Panc1 (cell line): ENCODE results near the gene HK3. TPM values are rescaled to one million over a fixed set of nuclear protein-coding genes. Genes with fewer than 3 reads are reported as not detected.

ENCODE experiments used
- ATAC-seq: fragments of 200-7000 bp; cut with Tn5 transposase; 2 replicates; pipeline ENCODE4 v1.9.1; 2020; ENCODE audit warnings: mild to moderate bottlenecking, moderate library complexity
- BruUV-seq: library from RNA; stranded (reverse); fragments of 400-500 nt; replicated peaks from 2 replicates; lab custom pipeline; 2021; lab: Mats Ljungman, UMichigan
- CTCF ChIA-PET: fragments of 300-600 bp; sonication (Branson Sonifier 250); formaldehyde crosslinking; loops from one replicate; lab custom pipeline; 2022; ENCODE audit warnings: antibody characterized with exemption; lab: Charles Lee
- POLR2A ChIA-PET: fragments of 300-600 bp; sonication (Branson Sonifier 250); formaldehyde crosslinking; loops from one replicate; lab custom pipeline; 2022; ENCODE audit warnings: antibody characterized with exemption; lab: Charles Lee
- DNase-seq: peaks from one replicate; pipeline ENCODE4 v3.0.0-alpha.2; 2010; ENCODE audit warnings: low read depth, low spot score
- H3K27ac ChIP-seq: 2 replicates; pipeline ENCODE4 v1.5.1; 2011; ENCODE audit warnings: mild to moderate bottlenecking, low read length, inconsistent platforms
- H3K27me3 ChIP-seq: fragments of 200-500 bp; sonication (Bioruptor generic); 2 replicates; pipeline ENCODE4 v1.6.0; 2014; ENCODE audit warnings: low read length, inconsistent platforms; ENCODE audit not compliant: control insufficient read depth, insufficient read depth
- H3K36me3 ChIP-seq: fragments of 200-500 bp; sonication (Bioruptor generic); 2 replicates; pipeline ENCODE4 v1.5.1; 2014; ENCODE audit warnings: inconsistent platforms, mild to moderate bottlenecking, low read length, moderate library complexity; ENCODE audit not compliant: control insufficient read depth, insufficient read depth
- H3K4me1 ChIP-seq: 2 replicates; pipeline ENCODE4 v1.5.1; 2011; ENCODE audit warnings: inconsistent platforms, mild to moderate bottlenecking, low read length, moderate library complexity; ENCODE audit not compliant: control insufficient read depth, insufficient read depth
- H3K4me3 ChIP-seq, 2 experiments: 2 replicates each; pipeline ENCODE4 v1.5.1; 2011 to 2012; ENCODE audit warnings: low read depth in 2 of 2, low read length in 2 of 2, mild to moderate bottlenecking in 2 of 2, inconsistent platforms in 1 of 2, moderate library complexity in 1 of 2
- H3K9me3 ChIP-seq: fragments of 200-500 bp; sonication (Bioruptor generic); 2 replicates; pipeline ENCODE4 v1.5.1; 2014; ENCODE audit warnings: low read depth, mild to moderate bottlenecking, inconsistent platforms, low read length, moderate library complexity; ENCODE audit not compliant: control insufficient read depth, insufficient read depth
- CTCF ChIP-seq: fragments of 450-650 bp; IDR thresholded peaks from 2 replicates; pipeline ENCODE4 v1.5.1; 2017; ENCODE audit warnings: mild to moderate bottlenecking
- POLR2AphosphoS5 ChIP-seq: IDR thresholded peaks from 2 replicates; pipeline ENCODE4 v1.6.1; 2012; ENCODE audit warnings: mild to moderate bottlenecking, low read depth, low read length, moderate library complexity
- REST ChIP-seq, 2 experiments: IDR thresholded peaks; 2 replicates each; pipeline ENCODE4 v1.6.1; 2011 to 2012; ENCODE audit warnings: low read depth in 2 of 2, control low read depth in 1 of 2, low read length in 1 of 2, mild to moderate bottlenecking in 1 of 2, moderate library complexity in 1 of 2; ENCODE audit not compliant: insufficient read depth in 1 of 2
- SIN3A ChIP-seq: IDR thresholded peaks from 2 replicates; pipeline ENCODE4 v1.6.1; 2012; ENCODE audit warnings: low read depth, mild to moderate bottlenecking, low read length, moderate library complexity, borderline replicate concordance; ENCODE audit not compliant: insufficient read depth
- TCF7L2 ChIP-seq: IDR thresholded peaks from 2 replicates; pipeline ENCODE4 v1.6.1; 2011; ENCODE audit warnings: mild to moderate bottlenecking, low read depth, low read length, inconsistent platforms
- in situ Hi-C: cut with HindIII; loops from 2 replicates; pipeline ENCODE4 v1.10.0; 2016; ENCODE audit warnings: low sequenced_read_pairs, low pct_unique_long_range_greater_than_20kb
- intact Hi-C: fragments of 100-400 bp; cut with micrococcal nuclease; formaldehyde crosslinking; loops from one replicate; pipeline ENCODE4 v1.10.0; 2022; ENCODE audit not compliant: unreplicated experiment
- total RNA-seq: library from RNA; stranded (reverse); gene quantifications from one replicate; pipeline ENCODE4 v1.2.1, GENCODE V29; 2021; ENCODE audit not compliant: unreplicated experiment

The HK3 gene
- total RNA-seq, 1 experiment from 2014 or later: not detected

GRCh38 chr5:176843673-176844072 is 55.5 kb downstream of the HK3 start:
- no peaks in the 10 kb centered on the region for H3K9me3 ChIP-seq
- no peaks in the 10 kb centered on the region; the same call in 1 of the 2 replicates for H3K27me3 ChIP-seq
- no peaks in the 10 kb centered on the region for H3K4me1 ChIP-seq
- DNase-seq (no peak), ATAC-seq (no peak)
- CTCF ChIA-PET: no interaction called here
- H3K36me3 ChIP-seq: no peaks in the 10 kb centered on the region
- BruUV-seq: no TSS peak
- TF ChIP-seq CTCF: no peak
- no peak for TF ChIP-seq POLR2AphosphoS5
- POLR2A ChIA-PET: no interaction called here
- no peak overlapping the region for H3K27ac ChIP-seq
- H3K4me3 ChIP-seq: no peak overlapping the region
- in situ Hi-C loops: no loop called here
- intact Hi-C loops: no loop called here

- CTCF ChIA-PET: no interaction called here
Observed at GRCh38 chr5:176837707-176838115, 61.4 kb downstream of the HK3 start.

More at GRCh38 chr5:176837707-176838115, 61.4 kb downstream of the HK3 start:
- Histone ChIP-seq H3K36me3 (no peaks in the 10 kb centered on the region), H3K4me3 (no peak overlapping the region), H3K27ac (no peak overlapping the region), H3K27me3 (peaks cover 10% of the 10 kb centered on the region; the same call in 1 of the 2 replicates), H3K4me1 (no peaks in the 10 kb centered on the region), H3K9me3 (no peaks in the 10 kb centered on the region)
- in situ Hi-C loops: no loop called here
- POLR2A ChIA-PET: no interaction called here
- TF ChIP-seq POLR2AphosphoS5 (no peak), REST (IDR thresholded peaks at IDR 0.05; ENCODE audit: insufficient read depth in 1 of 2, low read depth in 2 of 2, low read length in 1 of 2) (peak; percentile 100), SIN3A (peak; percentile 93), TCF7L2 (no peak), CTCF (no peak)
- ATAC-seq (peak; percentile 83), DNase-seq (no peak)
- intact Hi-C loops: no loop called here
- BruUV-seq: no TSS peak
